CD4-positive, alpha-beta T cell (primary cell): ENCODE data around the gene GRID1. TPM values are rescaled to one million over a fixed set of nuclear protein-coding genes. Genes with fewer than 3 reads are reported as not detected.

ENCODE experiments used
- ATAC-seq: fragments of 200-7000 bp; cut with Tn5 transposase; one replicate; pipeline ENCODE4 v1.10.0; 2022; ENCODE audit warnings: mild to moderate bottlenecking; ENCODE audit not compliant: poor library complexity
- CTCF ChIA-PET: fragments of 350-600 bp; sonication (Branson Sonifier 250); formaldehyde crosslinking; loops from one replicate; lab custom pipeline; 2021; ENCODE audit warnings: antibody characterized with exemption, inconsistent platforms; lab: Charles Lee
- POLR2A ChIA-PET: fragments of 350-600 bp; sonication (Branson Sonifier 250); formaldehyde crosslinking; loops from one replicate; lab custom pipeline; 2021; ENCODE audit warnings: antibody characterized with exemption, inconsistent platforms; lab: Charles Lee
- DNase-seq, 14 experiments: peaks; one replicate each; pipeline ENCODE4 v3.0.0-alpha.2; 2013 to 2020; ENCODE audit warnings: mixed read lengths in 2 of 14
- H3K27ac ChIP-seq, 2 donors: one replicate each; pipeline versions ENCODE4 v1.5.1 to v1.7.0; 2013; ENCODE audit warnings: low read length in 2 of 2, low read depth in 1 of 2, mild to moderate bottlenecking in 1 of 2
- H3K27me3 ChIP-seq, 2 experiments: 1 replicate in 1 of 2; 2 replicates in 1 of 2; pipeline versions ENCODE4 v1.6.1 to v1.7.0; 2013; ENCODE audit warnings: low read length in 2 of 2, control low read depth in 1 of 2, mild to moderate bottlenecking in 1 of 2, moderate library complexity in 1 of 2; ENCODE audit not compliant: insufficient read depth in 2 of 2, control insufficient read depth in 1 of 2
- H3K36me3 ChIP-seq: one replicate; pipeline ENCODE4 v1.6.1; 2013; ENCODE audit warnings: low read length, control low read depth; ENCODE audit not compliant: insufficient read depth
- H3K4me1 ChIP-seq: one replicate; pipeline ENCODE4 v1.6.1; 2013; ENCODE audit warnings: low read length, control low read depth; ENCODE audit not compliant: insufficient read depth
- H3K4me3 ChIP-seq: one replicate; pipeline ENCODE4 v1.5.1; 2013; ENCODE audit warnings: mild to moderate bottlenecking, low read length, moderate library complexity
- H3K9me3 ChIP-seq, 2 experiments: 1 replicate in 1 of 2; 2 replicates in 1 of 2; pipeline versions ENCODE4 v1.6.1 to v1.7.0; 2013; ENCODE audit warnings: low read length in 2 of 2, mild to moderate bottlenecking in 2 of 2, control low read depth in 1 of 2, moderate library complexity in 1 of 2; ENCODE audit not compliant: control insufficient read depth in 1 of 2, insufficient read depth in 1 of 2
- H3K27ac Mint-ChIP-seq: one replicate; pipeline ENCODE4 v1.8.0; 2020; ENCODE audit warnings: mixed read lengths
- H3K27me3 Mint-ChIP-seq: one replicate; pipeline ENCODE4 v1.8.0; 2021; ENCODE audit warnings: mixed read lengths
- H3K36me3 Mint-ChIP-seq: one replicate; pipeline ENCODE4 v1.8.0; 2021; ENCODE audit warnings: low read depth, mixed read lengths
- H3K4me1 Mint-ChIP-seq: one replicate; pipeline ENCODE4 v1.8.0; 2021; ENCODE audit warnings: low read depth, mixed read lengths
- H3K4me3 Mint-ChIP-seq: one replicate; pipeline ENCODE4 v1.8.0; 2020; ENCODE audit warnings: mild to moderate bottlenecking, mixed read lengths
- H3K9me3 Mint-ChIP-seq: one replicate; pipeline ENCODE4 v1.8.0; 2020; ENCODE audit warnings: mixed read lengths
- intact Hi-C, 2 experiments: fragments of 100-400 bp; cut with DNase I in 1 of 2; cut with micrococcal nuclease in 1 of 2; formaldehyde crosslinking; loops; one replicate each; pipeline versions ENCODE4 v1.15.1 to v1.9.0; 2023 to 2025; cut with DNase I, micrococcal nuclease
- total RNA-seq, 174 experiments: library from RNA in 2 of 174; stranded (reverse) in 2 of 174; gene quantifications; one replicate each; pipeline ENCODE4 v1.2.3 and lab custom pipeline; 2021 to 2026
- TF ChIP-seq, protein P1 (sequence below): fragments of 200-600 bp; IDR thresholded peaks from one replicate; pipeline ENCODE4 v1.8.0; 2022; ENCODE audit warnings: antibody characterized with exemption, mild to moderate bottlenecking

Gene GRID1
- total RNA-seq, 2 experiments from 2014 or later = not detected

DNA sequence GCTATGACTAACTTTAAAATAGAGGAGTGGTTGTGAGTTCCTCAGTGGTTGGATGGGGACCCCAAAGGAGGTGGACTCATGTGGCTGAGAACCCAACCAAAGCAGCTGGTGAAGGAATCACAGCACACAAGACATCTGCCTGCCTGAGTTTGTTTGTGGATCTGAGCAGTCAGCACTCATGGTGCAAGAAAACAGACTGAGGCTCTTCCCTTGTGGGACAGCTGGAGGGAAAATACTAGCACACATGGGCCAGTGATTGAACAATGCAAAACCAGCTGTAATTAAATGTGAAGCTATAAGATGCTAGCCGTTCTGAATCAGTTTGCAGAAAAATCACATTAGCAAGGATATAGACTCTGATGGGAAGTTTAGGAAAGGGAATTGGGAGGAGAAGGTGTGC is 707.3 kb downstream of the GRID1 start:
- H3K27me3 ChIP-seq = no peaks in the 10 kb centered on the region
- no peaks in the 10 kb centered on the region for H3K4me1 ChIP-seq
- H3K9me3 ChIP-seq = no peaks in the 10 kb centered on the region
- H3K9me3 Mint-ChIP-seq = no peaks in the 10 kb centered on the region
- H3K27ac ChIP-seq = no peak overlapping the region
- intact Hi-C loops = no loop called here
- no peak overlapping the region for H3K4me3 Mint-ChIP-seq
- ChIA-PET CTCF (no interaction called here), POLR2A (interaction anchor here (1.0 to 1.2 kb wide), 2 partner anchors 47 to 52 kb away, joined by 3 to 4 read pairs; no protein-coding TSS in a partner anchor)
- no peak overlapping the region for H3K27ac Mint-ChIP-seq
- no peaks in the 10 kb centered on the region for H3K4me1 Mint-ChIP-seq
- no peaks in the 10 kb centered on the region for H3K27me3 Mint-ChIP-seq
- TF ChIP-seq, protein P1, sequence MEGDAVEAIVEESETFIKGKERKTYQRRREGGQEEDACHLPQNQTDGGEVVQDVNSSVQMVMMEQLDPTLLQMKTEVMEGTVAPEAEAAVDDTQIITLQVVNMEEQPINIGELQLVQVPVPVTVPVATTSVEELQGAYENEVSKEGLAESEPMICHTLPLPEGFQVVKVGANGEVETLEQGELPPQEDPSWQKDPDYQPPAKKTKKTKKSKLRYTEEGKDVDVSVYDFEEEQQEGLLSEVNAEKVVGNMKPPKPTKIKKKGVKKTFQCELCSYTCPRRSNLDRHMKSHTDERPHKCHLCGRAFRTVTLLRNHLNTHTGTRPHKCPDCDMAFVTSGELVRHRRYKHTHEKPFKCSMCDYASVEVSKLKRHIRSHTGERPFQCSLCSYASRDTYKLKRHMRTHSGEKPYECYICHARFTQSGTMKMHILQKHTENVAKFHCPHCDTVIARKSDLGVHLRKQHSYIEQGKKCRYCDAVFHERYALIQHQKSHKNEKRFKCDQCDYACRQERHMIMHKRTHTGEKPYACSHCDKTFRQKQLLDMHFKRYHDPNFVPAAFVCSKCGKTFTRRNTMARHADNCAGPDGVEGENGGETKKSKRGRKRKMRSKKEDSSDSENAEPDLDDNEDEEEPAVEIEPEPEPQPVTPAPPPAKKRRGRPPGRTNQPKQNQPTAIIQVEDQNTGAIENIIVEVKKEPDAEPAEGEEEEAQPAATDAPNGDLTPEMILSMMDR = no peak
- H3K4me3 ChIP-seq = no peak overlapping the region
- ATAC-seq (no peak), DNase-seq (no peak)
- H3K36me3 Mint-ChIP-seq = no peaks in the 10 kb centered on the region
- no peaks in the 10 kb centered on the region for H3K36me3 ChIP-seq

DNA sequence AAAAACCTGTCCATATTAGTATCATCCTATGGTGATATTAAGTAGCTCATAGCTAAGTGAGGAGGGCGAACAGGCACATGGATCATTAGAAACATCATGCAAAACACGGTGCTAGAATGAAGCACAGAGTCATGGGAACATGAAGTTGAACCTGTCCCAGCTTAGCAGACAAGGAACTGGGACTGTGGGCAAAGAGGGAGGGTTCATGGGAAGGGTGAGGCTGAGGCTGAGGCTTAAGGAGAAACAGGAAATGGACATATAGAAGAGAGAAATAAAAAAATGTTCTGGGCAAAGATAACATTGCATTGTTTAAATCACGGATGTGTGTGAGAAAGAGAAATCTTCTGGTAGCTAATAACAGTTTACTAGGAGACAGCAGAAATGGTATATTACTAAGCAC is 708.1 kb downstream of the GRID1 start:
- H3K36me3 Mint-ChIP-seq = no peaks in the 10 kb centered on the region
- Histone ChIP-seq H3K4me1 (no peaks in the 10 kb centered on the region), H3K27me3 (no peaks in the 10 kb centered on the region), H3K36me3 (no peaks in the 10 kb centered on the region), H3K9me3 (peaks cover 0 to 3% of the 10 kb centered on the region in 2 experiments), H3K27ac (no peak overlapping the region), H3K4me3 (no peak overlapping the region)
- POLR2A ChIA-PET = interaction anchor here (1.2 kb wide), 1 partner anchor 51 kb away, joined by 3 read pairs; no protein-coding TSS in a partner anchor
- intact Hi-C loops = no loop called here
- no peaks in the 10 kb centered on the region for H3K27me3 Mint-ChIP-seq
- H3K9me3 Mint-ChIP-seq = no peaks in the 10 kb centered on the region
- H3K4me3 Mint-ChIP-seq = no peak overlapping the region
- TF ChIP-seq, protein P1 = no peak
- CTCF ChIA-PET = no interaction called here
- H3K4me1 Mint-ChIP-seq = no peaks in the 10 kb centered on the region
- no peak overlapping the region for H3K27ac Mint-ChIP-seq
- DNase-seq (no peak), ATAC-seq (no peak)

DNA sequence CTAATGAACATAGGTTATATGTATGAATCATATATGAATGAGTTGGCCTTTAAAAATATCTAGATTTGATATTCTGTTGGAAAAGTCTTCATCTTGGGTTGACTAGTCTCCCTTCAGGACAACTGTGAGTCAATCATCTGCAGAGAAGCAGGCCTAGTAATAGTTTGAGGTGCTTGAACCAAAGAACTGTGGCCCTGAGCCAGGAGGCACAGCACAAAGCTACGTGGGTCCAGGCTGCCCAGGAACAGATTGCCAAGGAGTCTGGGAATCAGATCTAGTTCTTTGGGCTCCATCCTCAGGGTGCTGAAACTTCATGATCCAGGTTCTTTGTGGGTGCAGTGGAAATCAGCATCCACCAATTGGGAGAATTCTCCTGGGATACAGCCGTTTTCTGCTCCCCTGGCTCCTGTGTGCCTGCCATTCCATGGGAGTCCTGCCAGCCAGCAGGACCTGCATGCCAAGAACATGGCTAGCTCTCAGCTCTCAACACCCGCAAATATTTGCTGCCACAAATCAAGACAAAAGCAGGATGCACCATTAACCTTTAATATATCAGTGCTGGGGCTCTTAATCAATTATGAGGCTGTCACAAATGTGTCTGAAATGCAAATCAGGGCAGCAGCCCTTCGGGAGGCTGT is 709.0 kb downstream of the GRID1 start:
- DNase-seq (no peak), ATAC-seq (no peak)
- intact Hi-C loops = no loop called here
- no peaks in the 10 kb centered on the region for H3K27me3 ChIP-seq
- H3K4me1 ChIP-seq = no peaks in the 10 kb centered on the region
- no peaks in the 10 kb centered on the region for H3K27me3 Mint-ChIP-seq
- H3K4me1 Mint-ChIP-seq = no peaks in the 10 kb centered on the region
- no peak overlapping the region for H3K4me3 ChIP-seq
- no peak overlapping the region for H3K27ac Mint-ChIP-seq
- TF ChIP-seq, protein P1 = no peak
- H3K27ac ChIP-seq = no peak overlapping the region
- POLR2A ChIA-PET = no interaction called here
- H3K36me3 Mint-ChIP-seq = no peaks in the 10 kb centered on the region
- no peaks in the 10 kb centered on the region for H3K9me3 Mint-ChIP-seq
- no peak overlapping the region for H3K4me3 Mint-ChIP-seq
- CTCF ChIA-PET = no interaction called here
- H3K36me3 ChIP-seq = no peaks in the 10 kb centered on the region
- peaks cover 0 to 9% of the 10 kb centered on the region in 2 experiments for H3K9me3 ChIP-seq
